Epithelial cell of esophagus (primary cell): ENCODE data around the gene PRICKLE4.
A peak's percentile ranks its signal among the peaks of the same experiment; 100 is the strongest.

ENCODE experiments used
- DNase-seq: peaks from one replicate; pipeline ENCODE4 v3.0.0; 2010; ENCODE audit warnings: low read depth
- H3K4me3 ChIP-seq: 2 replicates; pipeline ENCODE4 v1.5.1; 2011; ENCODE audit warnings: mild to moderate bottlenecking, low read length, control low read depth
- TF ChIP-seq, protein P1 (sequence below): IDR thresholded peaks from 2 replicates; pipeline ENCODE4 v1.5.1; 2011; ENCODE audit warnings: low read depth, mild to moderate bottlenecking, low read length, control low read depth, inconsistent platforms; ENCODE audit not compliant: insufficient read depth; ENCODE audit errors: missing control alignments

Gene PRICKLE4

GRCh38 chr6:41780551-41781365 is at the start of gene PRICKLE4:
PRICKLE4 (plus strand) TSS chr6:41780782; CDS start chr6:41783474, 2,692 bp downstream.
- peak; percentile 40 for DNase-seq
- H3K4me3 ChIP-seq, result peak within 1 kb of the TSS; percentile 66
- TF ChIP-seq, protein P1, sequence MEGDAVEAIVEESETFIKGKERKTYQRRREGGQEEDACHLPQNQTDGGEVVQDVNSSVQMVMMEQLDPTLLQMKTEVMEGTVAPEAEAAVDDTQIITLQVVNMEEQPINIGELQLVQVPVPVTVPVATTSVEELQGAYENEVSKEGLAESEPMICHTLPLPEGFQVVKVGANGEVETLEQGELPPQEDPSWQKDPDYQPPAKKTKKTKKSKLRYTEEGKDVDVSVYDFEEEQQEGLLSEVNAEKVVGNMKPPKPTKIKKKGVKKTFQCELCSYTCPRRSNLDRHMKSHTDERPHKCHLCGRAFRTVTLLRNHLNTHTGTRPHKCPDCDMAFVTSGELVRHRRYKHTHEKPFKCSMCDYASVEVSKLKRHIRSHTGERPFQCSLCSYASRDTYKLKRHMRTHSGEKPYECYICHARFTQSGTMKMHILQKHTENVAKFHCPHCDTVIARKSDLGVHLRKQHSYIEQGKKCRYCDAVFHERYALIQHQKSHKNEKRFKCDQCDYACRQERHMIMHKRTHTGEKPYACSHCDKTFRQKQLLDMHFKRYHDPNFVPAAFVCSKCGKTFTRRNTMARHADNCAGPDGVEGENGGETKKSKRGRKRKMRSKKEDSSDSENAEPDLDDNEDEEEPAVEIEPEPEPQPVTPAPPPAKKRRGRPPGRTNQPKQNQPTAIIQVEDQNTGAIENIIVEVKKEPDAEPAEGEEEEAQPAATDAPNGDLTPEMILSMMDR, result no peak

GRCh38 chr6:41731561-41732086 is 49.0 kb upstream of the PRICKLE4 start:
- H3K4me3 ChIP-seq, result no peak overlapping the region
- TF ChIP-seq, protein P1, result no peak
- peak; percentile 58 for DNase-seq

- no peak overlapping the region for H3K4me3 ChIP-seq
- TF ChIP-seq, protein P1, result no peak
- no peak for DNase-seq
Measured at GRCh38 chr6:41732149-41732548, 48.4 kb upstream of the PRICKLE4 start.

DNA sequence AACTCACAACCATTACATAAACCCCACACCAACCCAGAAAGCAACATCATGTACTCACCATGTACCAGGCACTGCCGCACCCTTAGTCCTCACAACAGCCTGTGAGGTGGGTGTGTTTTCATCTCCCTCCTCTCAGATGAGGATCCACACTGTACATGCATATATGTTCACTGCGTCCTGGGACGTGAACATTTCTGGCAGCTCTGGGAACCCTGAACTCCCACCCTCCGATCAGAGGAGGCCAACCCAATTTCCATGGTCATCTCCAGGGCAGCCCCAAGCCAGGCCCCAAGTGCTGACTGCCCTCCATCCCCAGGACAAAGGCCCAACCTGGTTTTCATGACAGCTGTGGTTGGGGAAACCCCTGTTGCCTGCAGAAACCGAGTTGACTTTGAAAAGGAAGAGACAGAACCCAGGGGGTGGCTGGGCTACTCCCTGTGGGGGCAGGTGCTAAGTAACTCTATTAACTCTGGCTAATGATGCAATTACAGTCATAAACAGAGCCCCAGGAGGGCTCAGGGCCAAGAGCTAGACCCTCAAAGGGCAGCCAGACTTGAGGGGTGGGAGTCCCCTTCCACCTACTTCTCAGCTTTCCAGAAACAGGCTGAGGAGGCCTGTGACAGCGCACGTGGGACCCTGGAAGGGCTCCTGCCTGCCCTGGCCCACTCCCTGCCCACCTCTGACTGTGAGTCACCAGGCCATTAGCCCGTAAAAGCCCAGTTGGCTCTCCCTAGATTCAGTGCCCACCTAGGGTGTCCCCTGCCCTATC is 47.8 kb upstream of the PRICKLE4 start:
- H3K4me3 ChIP-seq, result peak overlapping the region; percentile 4
- DNase-seq, result peak; percentile 53
- TF ChIP-seq, protein P1, result no peak

- H3K4me3 ChIP-seq, result peak overlapping the region; percentile 68
- TF ChIP-seq, protein P1, result no peak
- no peak for DNase-seq
Measured at GRCh38 chr6:41733360-41733706, 47.2 kb upstream of the PRICKLE4 start.

DNA sequence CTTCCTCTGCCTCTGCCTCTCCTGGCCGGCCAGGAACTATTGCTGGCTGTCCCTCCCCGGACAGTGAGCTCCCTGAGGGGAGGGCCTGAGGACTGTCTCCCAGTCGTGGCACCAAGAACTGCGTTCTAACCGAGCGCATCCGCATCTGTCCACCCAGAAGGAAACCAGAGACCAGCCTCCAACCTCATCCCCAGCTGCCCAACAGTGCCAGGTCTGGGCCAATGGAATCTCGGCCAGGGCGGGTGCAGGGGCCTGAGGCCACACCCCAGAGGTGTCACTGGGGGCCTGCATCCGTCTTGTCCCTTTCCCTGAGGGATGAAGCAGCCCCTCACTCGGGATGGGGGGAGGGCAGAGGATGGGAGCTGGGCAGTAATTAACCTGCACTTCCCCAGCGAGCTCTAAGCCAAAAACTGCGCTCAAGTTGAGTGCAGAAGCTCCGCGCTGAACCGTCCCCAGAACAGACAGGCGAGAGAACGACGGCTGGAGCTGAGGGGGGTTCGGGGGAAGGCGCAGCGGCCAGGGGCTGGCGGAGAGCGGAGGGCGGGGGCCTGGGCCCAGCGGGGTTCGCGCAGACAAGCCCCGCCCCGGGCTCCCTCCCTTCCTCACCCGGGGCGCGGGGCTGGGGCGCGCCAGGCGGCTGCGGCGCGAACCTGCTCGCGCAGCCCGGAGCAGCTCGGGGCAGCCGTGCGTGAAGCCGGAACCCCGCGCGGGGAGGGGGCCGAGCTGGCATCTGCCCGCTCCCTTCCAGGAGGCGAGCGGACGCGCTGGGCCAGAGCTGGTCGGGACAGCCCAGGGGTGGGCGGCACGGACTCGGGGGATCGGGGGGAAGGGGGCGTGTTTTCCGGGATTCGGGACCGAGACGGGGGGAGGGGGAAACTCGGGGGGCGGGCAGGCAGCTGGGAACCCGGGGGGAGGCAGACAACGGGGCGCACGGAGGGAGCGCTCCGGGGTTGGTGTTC is 46.6 kb upstream of the PRICKLE4 start:
- TF ChIP-seq, protein P1, result peak; percentile 3
- peak; percentile 67 for DNase-seq
- peak overlapping the region; percentile 68 for H3K4me3 ChIP-seq
